ENCODE results near the gene REEP3.

GRCh38 chr10:63554657-63555056 lies 33.5 kb downstream of the REEP3 start:
- no peak for TF ChIP-seq CTCF (conservative IDR thresholded peaks at IDR 0.05; ENCODE audit: low read length)
- no peak for TF ChIP-seq EZH2phosphoT487 (IDR thresholded peaks at IDR 0.05; ENCODE audit: borderline replicate concordance)

Data from Loucy (cell line).